Stimulated activated CD4-positive, alpha-beta T cell treated with anti-CD3 and anti-CD28 coated beads, Interleukin-1b, Interleukin-23, amount 100 ng/mL, for 1 hour (primary cell): ENCODE measurements around the gene TMOD4.

Experiments
- DNase-seq, 2 donors: peaks; one replicate each; pipeline ENCODE4 v3.0.0-alpha.2; 2020; ENCODE audit warnings: low read depth in 2 of 2

Gene TMOD4

DNA sequence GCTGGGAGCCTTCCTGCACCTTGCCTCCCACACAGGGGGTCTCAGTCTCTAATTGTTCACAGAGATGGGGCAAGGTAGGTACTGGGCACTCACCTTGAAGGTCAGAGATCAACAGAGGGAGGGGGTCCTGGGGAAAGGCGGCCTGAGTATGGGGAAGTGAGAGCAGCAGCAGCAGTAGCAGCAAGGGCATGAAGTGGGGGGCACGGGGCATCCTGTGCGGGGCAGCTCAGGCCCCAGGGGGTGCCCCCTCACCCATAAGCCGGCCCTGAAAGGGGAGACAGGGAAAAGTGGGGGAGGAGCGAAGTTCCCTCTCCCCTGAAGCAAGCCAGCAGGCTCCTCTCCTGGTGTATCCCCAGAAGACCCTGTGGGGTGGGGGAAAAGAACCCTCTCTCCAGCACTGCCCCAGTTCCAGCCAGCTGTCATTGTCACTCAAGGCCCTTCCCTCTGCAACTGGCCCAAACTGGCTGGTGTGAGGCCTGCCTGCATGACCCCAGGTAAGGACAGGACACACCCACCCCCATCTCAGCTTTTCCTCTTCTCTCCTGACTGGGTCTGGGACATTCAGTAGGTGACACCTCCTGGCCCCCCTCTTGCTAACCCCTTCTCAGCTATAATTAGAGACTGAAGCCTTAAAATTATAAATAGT lies 33.2 kb downstream of the TMOD4 start:
- DNase-seq = no peak

DNA sequence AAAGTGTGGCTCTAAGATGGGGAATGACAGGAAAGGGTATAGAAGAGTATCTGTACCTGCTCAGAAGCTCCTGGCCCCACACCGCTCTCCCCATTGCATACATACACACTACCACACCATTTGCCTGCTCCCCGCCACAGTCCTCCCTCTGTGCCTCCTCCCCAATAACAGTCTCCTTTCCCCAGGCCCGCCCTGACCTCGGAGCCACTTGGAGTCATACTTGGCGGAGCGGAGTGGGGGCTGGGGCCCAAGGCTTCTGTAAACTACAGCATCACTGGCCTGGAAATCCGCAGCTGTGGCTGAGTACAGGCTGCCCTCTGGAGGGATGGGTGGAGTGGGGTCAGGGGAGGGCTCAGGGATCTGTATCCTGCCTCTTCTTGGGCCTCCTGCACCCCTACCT lies 38.0 kb downstream of the TMOD4 start:
- DNase-seq = no peak

DNA sequence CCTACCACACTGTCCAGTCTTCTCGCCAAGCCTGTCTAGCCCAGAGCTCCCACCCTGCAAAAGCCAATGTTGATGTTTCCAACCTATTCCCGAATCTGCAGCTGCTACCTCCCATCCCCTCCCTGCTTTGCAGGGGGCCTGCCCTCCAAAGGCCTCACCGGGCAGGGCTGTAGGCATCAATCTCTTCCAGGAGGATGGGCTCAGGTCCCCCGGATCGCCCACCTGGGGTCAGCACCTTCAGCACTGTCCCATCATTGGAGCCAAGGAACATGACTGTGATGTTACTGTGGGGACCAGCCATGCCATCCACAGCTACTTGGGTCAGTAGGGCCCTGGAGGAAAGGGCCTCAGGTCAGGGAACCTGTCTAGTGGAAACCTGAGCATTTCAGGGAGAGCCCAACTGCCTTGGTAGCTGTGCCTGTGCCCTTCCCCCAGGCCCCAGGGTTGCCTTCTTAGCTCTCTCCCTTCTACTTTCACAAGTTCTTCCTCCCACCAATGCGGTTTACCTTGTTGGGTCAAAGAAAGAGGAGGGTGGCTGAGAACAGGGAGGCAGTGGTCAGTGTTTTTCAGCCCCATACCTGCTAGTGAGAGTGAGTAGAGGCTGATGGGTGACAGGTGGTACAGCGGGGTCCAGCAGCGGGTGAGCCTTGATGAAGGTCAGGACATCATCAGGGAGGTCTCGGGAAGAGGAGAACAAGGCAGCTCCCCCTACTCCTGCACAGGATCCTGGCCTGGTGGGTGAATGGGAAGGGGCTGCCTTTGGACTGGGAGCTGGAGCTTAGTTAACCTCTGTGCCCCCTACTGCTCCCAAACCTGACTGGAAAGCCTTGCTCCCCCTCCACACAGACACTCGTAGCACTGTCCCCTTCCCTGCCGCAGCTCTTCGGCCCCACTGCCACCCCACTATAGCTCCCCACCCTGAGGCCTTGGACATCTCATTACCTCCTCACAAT lies 40.1 kb downstream of the TMOD4 start:
- DNase-seq = no peak

DNA sequence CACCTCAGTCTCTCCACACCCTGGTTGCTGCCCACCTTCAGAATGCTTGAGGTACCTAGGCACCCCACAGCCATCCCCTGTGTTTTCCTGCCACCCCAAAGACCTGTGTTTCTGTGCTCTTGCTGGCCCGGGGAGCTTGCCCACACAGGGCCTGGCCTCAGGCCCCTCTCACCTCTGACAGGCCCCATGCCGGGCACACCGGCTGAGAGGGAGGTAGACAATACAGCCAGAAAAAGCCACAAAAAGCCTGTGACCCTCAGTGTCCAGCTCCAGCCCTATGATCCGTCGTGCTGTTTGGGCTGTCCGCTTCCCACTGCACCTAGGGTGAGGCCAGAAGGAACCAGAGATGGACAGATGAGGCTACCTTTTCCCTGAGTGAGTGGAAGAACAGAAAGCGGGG lies 40.8 kb downstream of the TMOD4 start:
- DNase-seq = no peak

DNA sequence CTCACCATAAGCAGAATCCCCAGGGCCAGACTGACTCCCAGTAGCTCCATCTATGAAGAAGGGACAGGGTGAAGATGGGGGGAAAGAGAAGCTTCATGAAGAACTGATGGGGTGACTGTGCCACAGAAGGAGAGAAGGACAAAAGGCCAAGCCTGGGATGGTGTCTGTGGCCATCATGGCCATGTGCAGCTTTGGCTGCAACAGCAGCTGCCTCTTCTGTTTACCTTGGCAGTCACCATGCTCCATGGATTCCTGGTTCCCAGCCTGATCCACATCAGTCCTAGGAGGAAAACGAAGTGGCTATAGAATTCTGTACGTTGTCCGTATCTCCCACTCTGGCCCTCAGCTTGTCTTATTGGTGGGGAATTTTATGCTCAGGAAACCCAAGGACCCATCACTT lies 41.4 kb downstream of the TMOD4 start:
- no peak for DNase-seq

DNA sequence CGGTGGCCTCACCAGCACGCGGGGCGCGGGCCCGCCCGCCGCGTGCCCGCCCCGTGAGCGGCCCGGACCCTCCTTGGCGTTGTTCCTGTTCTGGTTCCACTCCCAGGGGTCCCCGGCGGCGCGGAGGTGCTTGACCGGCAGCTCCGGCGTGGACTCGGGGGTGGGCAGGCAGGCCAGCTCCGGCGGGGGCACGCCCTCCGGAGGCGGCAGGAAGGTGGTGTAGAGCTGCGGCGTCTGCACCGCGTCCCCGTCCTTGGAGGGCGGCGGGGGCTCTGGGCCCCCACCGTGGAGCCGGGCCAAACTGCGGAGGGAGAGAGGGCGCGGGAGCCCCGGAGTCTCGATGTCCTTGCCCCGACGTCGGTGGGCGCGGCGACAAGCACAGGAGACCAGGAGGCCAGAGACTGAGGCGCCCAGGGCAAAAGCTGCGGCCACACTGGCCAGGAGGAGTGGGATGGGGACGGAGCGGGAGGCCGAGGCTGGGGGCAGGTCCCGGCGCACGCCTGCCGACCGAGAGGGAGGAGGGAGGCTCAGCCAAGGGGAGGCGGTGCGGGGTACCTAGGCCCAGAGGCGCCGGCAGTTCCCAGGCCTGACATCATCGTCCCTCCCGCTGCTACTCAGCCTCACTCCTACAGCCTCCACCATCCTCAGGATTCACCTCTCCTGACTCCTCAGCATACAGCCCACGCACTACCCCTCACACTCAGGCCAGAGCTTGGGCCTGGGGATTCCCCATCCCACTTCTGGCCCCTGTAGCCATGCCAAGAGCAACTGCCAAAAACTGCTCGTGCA lies 42.6 kb downstream of the TMOD4 start:
- DNase-seq = no peak

DNA sequence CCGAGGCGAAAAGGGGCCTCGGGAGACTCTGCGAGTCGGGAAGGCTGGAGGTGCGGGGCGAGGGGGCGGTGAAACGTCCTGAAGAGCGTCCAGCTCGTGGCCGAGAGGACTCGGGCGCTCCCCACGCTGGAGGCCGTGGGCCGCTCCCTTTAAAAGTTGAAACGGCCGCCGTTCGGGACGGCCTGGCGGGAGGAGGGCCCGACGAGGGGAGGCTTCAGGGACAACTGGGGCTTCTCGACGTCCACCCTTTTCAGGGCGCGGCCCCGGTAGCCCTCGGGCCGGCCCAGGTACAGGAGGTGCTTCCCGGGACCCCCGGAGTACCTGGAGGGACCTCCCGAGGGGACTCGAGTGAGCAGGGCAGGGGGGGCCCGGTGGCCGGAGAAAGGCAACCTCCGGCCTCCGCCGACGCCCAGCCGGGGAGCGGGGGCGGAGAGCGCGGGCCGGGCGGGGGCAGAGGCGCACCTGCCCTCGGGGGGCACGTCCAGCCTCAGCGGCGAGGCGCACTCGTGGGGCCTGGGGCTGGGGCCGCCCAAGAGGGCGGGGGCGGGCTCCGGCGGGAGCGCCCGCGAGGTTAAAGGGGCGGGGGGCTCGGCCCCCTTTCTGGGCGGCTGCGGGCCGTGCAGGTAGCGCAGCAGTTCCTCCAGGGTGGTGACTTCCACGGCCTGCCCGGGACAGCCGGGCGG lies 43.3 kb downstream of the TMOD4 start:
- no peak for DNase-seq

DNA sequence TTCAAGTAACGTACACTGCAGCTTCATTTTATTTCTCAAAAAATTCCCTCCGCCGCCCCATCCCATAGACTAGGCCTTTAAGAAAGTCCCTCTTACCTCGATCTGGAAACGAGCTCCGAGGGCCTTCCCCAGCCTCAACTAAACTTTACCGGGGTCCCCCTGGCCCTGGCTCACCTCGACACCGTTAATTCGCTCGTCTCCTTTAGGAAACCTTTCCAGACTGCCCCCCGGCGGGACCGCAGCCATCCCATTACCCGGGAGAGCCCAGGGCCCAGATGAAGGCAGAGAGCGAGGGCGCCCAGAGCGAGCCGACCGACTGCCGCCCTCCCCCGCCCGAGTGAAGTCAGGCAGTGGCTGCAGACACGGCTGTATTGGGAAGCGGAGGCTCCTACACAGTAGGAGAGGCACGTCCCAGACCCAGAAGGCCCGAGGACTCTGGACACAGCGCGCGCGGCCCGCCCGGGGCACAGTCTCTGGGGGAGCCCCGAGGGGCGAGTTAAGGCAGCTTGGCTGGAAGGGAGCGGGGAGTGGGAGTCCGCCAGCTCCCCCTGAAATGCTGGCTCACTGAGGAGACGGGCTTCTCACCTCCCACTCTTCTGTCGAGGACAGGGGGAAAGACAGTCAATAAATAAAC lies 44.0 kb downstream of the TMOD4 start:
- DNase-seq = no peak

DNA sequence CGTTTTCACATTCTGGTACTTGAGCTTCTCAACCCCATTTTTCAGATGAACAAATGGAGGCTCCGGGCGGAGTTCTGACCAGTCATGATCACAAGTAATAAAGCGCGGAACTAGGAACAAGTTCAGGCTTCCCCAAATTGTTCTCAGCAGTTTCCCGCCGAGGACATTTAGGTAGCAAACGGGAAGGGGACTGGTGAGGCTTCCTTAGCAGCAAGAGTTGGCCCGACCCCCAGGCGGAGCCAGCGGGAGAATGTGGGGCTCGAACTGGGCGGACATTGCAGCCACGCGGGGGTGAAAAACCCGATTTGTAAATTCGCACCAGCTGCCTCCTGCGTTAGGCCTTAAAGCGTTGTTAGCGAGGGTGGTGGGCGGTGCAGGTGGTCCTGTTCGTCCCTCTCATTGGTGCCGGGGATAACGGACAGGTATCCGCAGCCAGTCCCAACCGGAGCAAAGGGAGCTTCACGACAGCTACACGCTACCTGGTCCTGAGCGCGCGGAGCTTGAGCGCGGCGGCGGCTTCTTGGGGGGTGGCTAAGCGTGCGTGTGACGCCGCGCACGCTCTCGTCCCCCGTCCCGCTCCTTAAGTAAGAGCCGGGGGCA lies 44.7 kb downstream of the TMOD4 start:
- peak; percentile 41 to 61 for DNase-seq

DNA sequence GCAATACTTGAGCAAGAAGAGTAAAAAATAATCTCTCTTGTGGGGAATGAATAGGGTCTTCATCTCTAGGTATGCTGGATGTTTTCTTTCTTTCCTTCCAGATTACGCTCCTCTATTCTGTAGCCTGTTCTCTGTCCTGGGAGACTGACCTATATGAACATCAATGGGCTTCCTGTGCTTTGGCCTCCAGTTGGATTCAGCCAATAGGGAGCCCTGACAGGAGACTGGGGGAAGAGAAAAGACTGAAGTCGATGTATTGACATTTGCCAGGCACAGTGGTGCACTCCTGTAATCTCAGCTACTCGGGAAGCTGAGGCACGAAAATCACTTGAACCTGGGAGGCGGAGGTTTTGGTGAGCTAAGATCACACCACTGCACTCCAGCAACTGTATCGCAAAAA lies 47.0 kb downstream of the TMOD4 start:
- no peak for DNase-seq

DNA sequence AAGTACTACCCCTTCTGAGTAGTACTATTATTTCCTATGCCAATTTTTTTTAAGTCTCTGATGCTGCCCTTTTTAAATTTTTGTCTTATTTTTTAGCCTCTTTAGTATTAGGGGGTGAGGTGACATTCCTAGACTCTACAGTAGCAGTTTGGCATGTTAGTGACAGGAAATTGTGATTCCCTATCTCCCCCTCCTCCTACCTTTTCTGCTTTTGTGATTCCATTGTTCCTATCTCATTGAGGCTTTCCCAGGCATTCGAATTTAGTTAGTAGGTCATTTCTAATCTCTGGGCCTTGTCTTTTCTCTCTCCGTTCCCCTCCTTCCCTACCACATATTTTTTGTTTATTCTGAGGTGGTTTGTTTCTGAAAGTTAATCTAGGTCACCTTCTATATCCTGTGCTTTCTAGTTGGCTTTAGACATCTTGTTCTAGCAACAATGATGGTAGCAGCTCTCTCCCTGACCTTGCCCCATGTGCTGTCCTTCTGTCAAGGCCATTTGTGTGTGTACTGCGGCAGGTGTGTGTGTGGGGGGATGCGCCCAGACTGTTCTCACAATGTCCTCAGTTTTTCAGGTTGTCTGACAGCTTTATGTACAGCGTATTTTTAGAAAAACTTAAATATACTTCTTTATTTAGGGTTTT lies 50.9 kb downstream of the TMOD4 start:
- no peak for DNase-seq
